ENCODE data around the gene PLCH1. TPM values are rescaled to one million over a fixed set of nuclear protein-coding genes. Genes with fewer than 3 reads are reported as not detected.

PLCH1 gene
- total and polyA plus RNA-seq, 4 donors, result 0.03 to 1.0 (median 0.22) TPM

DNA sequence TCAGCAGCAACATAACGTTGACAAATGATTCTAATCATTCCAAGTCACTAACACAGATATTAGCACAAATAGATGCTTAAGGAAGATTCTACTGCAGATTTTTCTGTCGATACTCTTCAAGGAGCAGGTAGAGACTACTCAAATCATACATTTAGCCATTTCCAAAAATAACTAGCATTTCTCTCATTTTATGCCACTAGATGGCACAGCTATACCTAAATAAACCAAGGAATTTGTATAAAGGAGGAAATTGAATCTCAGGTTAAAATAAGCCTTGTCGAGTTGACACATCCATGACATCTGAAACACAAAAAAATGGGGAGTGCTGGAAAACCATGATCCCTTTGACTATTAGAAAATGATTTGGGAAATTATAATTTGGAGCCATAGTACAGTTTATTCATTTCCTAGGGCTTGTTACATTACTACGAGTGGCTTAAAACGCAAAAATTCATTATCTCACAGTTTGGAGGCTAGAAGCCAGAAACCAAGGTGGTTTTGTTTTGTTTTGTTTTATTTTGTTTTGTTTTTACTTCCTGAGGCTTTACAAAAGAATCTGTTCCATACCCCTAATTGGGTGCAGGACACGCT lies 391.9 kb downstream of the PLCH1 start:
- 59% methylated on average over 6 of the region's 6 CpGs for WGBS
- Histone ChIP-seq H3K4me3 (ENCODE audit: low read depth in 1 of 3, low read length in 3 of 3) (no peak overlapping the region), H3K27me3 (ENCODE audit: control insufficient read depth in 4 of 4, insufficient read depth in 4 of 4, low read length in 3 of 4) (no peaks in the 10 kb centered on the region), H3K9me3 (ENCODE audit: control insufficient read depth in 4 of 4, low read length in 3 of 4) (no peaks in the 10 kb centered on the region), H3K27ac (ENCODE audit: low read depth in 1 of 2, low read length in 2 of 2) (no peak overlapping the region), H3K9ac (ENCODE audit: low read depth in 1 of 2, low read length in 2 of 2) (no peak overlapping the region), H3K4me1 (ENCODE audit: control insufficient read depth in 4 of 4, insufficient read depth in 4 of 4, low read length in 3 of 4) (peaks cover 0 to 8% (median 5%) of the 10 kb centered on the region in 4 donors), H3K36me3 (ENCODE audit: control insufficient read depth in 4 of 4, insufficient read depth in 3 of 4, low read depth in 1 of 4, low read length in 3 of 4) (no peaks in the 10 kb centered on the region)
- TF ChIP-seq, protein P1, sequence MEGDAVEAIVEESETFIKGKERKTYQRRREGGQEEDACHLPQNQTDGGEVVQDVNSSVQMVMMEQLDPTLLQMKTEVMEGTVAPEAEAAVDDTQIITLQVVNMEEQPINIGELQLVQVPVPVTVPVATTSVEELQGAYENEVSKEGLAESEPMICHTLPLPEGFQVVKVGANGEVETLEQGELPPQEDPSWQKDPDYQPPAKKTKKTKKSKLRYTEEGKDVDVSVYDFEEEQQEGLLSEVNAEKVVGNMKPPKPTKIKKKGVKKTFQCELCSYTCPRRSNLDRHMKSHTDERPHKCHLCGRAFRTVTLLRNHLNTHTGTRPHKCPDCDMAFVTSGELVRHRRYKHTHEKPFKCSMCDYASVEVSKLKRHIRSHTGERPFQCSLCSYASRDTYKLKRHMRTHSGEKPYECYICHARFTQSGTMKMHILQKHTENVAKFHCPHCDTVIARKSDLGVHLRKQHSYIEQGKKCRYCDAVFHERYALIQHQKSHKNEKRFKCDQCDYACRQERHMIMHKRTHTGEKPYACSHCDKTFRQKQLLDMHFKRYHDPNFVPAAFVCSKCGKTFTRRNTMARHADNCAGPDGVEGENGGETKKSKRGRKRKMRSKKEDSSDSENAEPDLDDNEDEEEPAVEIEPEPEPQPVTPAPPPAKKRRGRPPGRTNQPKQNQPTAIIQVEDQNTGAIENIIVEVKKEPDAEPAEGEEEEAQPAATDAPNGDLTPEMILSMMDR (IDR thresholded peaks at IDR 0.05; ENCODE audit: low read depth, low read length, missing input control), result peak; percentile 51
- TF ChIP-seq RAD21 (IDR thresholded peaks at IDR 0.05) (peak; percentile 87 to 90), NR2F2 (IDR thresholded peaks at IDR 0.05) (no peak), FOXA1 (IDR thresholded peaks at IDR 0.05) (no peak), TAF1 (conservative IDR thresholded peaks at IDR 0.05) (no peak)
- TF ChIP-seq, protein P2, sequence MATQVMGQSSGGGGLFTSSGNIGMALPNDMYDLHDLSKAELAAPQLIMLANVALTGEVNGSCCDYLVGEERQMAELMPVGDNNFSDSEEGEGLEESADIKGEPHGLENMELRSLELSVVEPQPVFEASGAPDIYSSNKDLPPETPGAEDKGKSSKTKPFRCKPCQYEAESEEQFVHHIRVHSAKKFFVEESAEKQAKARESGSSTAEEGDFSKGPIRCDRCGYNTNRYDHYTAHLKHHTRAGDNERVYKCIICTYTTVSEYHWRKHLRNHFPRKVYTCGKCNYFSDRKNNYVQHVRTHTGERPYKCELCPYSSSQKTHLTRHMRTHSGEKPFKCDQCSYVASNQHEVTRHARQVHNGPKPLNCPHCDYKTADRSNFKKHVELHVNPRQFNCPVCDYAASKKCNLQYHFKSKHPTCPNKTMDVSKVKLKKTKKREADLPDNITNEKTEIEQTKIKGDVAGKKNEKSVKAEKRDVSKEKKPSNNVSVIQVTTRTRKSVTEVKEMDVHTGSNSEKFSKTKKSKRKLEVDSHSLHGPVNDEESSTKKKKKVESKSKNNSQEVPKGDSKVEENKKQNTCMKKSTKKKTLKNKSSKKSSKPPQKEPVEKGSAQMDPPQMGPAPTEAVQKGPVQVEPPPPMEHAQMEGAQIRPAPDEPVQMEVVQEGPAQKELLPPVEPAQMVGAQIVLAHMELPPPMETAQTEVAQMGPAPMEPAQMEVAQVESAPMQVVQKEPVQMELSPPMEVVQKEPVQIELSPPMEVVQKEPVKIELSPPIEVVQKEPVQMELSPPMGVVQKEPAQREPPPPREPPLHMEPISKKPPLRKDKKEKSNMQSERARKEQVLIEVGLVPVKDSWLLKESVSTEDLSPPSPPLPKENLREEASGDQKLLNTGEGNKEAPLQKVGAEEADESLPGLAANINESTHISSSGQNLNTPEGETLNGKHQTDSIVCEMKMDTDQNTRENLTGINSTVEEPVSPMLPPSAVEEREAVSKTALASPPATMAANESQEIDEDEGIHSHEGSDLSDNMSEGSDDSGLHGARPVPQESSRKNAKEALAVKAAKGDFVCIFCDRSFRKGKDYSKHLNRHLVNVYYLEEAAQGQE (IDR thresholded peaks at IDR 0.05), result no peak
- no peak for DNase-seq (ENCODE audit: low spot score)

DNA sequence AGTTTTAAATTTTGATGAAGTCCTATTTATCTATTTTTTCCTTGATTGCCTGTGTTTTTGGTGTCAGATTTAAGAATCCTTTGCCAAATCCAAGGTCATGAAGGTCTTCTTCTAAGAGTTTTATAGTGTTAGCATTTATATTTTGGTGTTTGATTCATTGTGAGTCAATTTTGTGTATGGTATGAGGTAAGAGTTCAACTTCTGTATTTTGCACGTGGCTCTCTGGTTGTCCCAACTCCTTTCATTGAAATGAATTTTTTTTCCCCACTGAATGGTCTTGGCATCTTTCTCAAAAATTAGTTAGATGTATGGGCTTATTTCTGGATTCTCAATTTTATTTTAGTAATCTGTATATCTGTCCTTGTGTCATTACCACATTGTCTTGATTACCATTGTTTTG lies 394.3 kb downstream of the PLCH1 start:
- Histone ChIP-seq H3K27ac (ENCODE audit: low read depth in 1 of 2, low read length in 2 of 2) (no peak overlapping the region), H3K27me3 (ENCODE audit: control insufficient read depth in 4 of 4, insufficient read depth in 4 of 4, low read length in 3 of 4) (no peaks in the 10 kb centered on the region), H3K4me3 (ENCODE audit: low read depth in 1 of 3, low read length in 3 of 3) (no peak overlapping the region), H3K9ac (ENCODE audit: low read depth in 1 of 2, low read length in 2 of 2) (no peak overlapping the region), H3K9me3 (ENCODE audit: control insufficient read depth in 4 of 4, low read length in 3 of 4) (no peaks in the 10 kb centered on the region), H3K36me3 (ENCODE audit: control insufficient read depth in 4 of 4, insufficient read depth in 3 of 4, low read depth in 1 of 4, low read length in 3 of 4) (no peaks in the 10 kb centered on the region), H3K4me1 (ENCODE audit: control insufficient read depth in 4 of 4, insufficient read depth in 4 of 4, low read length in 3 of 4) (peaks cover 0 to 8% (median 5%) of the 10 kb centered on the region in 4 donors)
- TF ChIP-seq SP1 (IDR thresholded peaks at IDR 0.05) (no peak), HNF4G (IDR thresholded peaks at IDR 0.05) (no peak), FOXA1 (IDR thresholded peaks at IDR 0.05) (no peak), JUND (IDR thresholded peaks at IDR 0.05) (no peak), RXRA (IDR thresholded peaks at IDR 0.05) (no peak), FOXA2 (IDR thresholded peaks at IDR 0.05) (no peak), YY1 (IDR thresholded peaks at IDR 0.05) (no peak), NR2F2 (IDR thresholded peaks at IDR 0.05) (no peak), EGR1 (IDR thresholded peaks at IDR 0.05; ENCODE audit: low read depth in 2 of 2) (no peak)
- TF ChIP-seq, protein P2 (IDR thresholded peaks at IDR 0.05), result no peak
- TF ChIP-seq, protein P3, sequence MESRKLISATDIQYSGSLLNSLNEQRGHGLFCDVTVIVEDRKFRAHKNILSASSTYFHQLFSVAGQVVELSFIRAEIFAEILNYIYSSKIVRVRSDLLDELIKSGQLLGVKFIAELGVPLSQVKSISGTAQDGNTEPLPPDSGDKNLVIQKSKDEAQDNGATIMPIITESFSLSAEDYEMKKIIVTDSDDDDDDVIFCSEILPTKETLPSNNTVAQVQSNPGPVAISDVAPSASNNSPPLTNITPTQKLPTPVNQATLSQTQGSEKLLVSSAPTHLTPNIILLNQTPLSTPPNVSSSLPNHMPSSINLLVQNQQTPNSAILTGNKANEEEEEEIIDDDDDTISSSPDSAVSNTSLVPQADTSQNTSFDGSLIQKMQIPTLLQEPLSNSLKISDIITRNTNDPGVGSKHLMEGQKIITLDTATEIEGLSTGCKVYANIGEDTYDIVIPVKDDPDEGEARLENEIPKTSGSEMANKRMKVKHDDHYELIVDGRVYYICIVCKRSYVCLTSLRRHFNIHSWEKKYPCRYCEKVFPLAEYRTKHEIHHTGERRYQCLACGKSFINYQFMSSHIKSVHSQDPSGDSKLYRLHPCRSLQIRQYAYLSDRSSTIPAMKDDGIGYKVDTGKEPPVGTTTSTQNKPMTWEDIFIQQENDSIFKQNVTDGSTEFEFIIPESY (IDR thresholded peaks at IDR 0.05), result no peak
- DNase-seq (ENCODE audit: low spot score), result no peak
- WGBS, result 86% methylated on average over 1 of the region's 1 CpG
